Measurements from ENCODE around the gene UGT2A2.
A peak's percentile ranks its signal among the peaks of the same experiment; 100 is the strongest.
"Not testable (repeated sequence)": the region's sequence is repeated elsewhere in the genome, so short reads cannot be mapped to it uniquely, and the experiment has no call there.

Gene UGT2A2

DNA sequence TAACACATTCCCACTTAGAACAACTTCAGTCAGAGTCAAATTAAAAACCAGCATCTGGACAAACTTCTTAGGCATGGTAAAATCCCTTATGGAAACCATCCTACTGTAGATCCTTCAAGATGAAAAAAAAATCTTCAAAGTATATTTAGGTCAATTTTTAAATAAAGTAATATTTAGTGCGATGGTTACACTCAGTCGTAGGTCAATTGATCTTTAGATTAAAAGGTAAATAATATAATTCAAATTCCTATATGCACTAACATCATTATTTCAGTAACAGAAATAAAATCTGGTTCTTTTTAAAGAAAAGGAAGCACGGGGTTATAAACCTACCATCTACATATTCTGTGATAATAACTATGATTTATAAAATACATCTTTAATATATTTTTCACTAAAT lies at the start of gene UGT2A2:
Gene UGT2A2 (minus strand): TSS at position 101 of the 400 bp plus-strand sequence. CDS start 2 bp downstream, at position 99.
- no peak for DNase-seq

DNA sequence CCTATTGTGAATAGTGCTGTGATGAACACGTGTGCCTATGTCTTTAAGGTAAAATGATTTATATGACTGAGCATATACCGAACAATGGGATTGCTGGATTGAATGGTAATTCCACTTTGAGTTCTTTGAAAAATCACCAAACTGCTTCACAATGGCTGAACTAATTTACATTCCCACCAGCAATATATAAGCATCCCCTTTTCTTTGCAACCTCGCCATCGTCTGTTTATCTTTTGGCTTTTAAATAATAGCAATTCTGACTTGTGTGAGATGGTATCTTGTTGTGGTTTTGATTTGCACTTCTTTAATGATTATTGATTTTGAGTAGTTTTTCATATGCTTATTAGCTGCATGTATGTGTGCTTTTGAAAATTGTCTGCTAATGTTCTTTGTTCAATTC lies 45.4 kb upstream of the UGT2A2 start:
- DNase-seq = no peak

DNA sequence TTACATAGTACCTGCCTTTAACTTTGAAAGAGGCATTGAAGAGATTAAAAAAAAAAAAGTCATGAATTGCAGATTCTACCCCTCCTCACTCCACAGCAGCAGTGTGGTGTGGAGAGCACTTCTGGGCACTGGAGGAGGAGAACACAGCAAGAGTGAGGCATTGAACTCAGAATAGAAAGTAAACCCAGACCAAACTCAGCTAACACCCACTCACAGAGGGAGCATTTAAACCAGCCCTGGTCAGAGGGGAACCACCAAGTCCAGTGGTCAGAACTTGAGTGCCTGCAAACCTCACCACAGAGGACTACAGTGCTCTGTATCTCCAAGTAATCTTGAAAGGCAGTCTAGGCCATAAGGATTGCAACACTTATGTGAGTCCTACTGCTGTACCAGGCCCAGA lies 29.2 kb upstream of the UGT2A2 start:
- DNase-seq = no peak

DNA sequence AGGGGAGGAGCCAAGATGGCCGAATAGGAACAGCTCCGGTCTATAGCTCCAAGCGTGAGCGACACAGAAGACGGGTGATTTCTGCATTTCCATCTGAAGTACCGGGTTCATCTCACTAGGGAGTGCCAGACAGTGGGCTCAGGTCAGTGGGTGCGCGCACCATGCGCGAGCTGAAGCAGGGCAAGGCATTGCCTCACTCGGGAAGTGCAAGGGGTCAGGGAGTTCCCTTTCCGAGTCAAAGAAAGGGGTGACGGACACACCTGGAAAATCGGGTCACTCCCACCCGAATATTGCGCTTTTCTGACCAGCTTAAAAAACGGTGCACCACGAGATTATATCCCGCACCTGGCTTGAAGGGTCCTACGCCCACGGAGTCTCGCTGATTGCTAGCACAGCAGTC lies 24.6 kb upstream of the UGT2A2 start:
- not testable (repeated sequence) for DNase-seq

DNA sequence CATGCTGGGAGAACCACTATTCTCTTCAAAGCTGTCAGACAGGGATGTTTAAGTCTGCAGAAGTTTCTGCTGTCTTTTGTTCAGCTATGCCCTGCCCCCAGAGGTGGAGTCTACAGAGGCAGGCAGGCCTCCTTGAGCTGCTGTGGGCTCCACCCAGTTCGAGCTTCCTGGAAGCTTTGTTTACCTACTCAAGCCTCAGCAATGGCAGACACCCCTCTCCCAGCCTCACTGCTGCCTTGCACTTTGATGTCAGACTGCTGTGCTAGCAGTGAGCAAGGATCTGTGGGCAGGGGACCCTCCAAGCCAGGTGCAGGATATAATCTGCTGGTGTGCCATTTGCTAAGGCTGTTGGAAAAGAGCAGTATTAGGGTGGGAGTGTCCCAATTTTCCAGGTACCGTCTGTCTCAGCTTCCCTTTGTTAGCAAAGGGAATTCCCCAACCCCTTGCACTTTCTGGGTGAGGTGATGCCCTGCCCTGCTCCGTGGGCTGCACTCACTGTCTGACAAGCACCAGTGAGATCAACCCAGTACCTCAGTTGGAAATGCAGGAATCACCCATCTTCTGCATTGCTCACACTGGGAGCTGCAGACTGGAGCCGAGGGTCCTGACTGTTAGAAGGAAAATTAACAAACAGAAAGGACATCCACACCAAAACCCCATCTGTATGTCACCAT lies 21.8 kb upstream of the UGT2A2 start:
- peak; percentile 29 for DNase-seq

DNA sequence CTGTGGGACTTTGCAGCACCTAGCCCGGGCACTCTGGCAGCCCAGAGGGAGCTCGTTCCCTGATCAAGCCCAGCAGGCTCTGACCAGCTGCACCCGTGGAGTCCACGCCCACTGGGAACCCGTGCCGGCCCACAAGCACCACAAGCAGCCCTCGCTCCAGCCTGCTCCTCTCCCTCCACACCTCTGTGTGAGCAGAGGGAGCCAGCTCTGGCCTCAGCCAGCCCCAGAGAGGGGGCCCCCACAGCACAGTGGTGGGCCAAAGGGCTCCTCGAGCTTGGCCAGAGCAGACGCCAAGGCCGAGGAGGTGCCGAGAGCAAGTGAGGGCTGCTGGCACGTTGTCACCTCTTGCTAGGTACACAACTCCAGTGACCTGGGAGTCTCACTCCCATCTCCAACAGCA lies 18.7 kb upstream of the UGT2A2 start:
- no peak for DNase-seq

DNA sequence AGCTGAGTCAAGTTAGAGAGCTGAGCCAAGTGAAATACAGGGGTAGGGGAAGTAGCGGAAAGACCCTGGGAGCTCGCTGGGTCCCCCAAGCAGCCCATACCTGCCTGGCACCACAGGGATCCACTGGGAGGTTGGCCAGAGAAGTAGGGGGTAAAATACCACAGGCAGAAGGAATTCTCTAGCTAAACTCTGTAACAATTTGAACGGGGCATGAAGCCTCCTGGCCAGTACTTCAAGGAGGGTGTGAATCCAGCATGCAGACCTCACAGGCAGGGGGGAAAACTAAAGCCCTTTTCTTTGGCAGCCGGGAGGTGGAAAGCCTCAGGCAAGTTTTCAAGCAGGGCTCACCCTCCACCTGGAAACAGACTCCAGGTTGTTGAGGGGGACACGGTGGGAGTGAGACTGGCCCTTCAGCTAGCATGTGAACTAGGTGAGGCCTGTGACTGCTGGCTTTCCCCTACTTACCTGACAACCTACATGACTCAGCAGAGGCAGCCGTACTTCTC lies 17.3 kb upstream of the UGT2A2 start:
- DNase-seq = no peak

DNA sequence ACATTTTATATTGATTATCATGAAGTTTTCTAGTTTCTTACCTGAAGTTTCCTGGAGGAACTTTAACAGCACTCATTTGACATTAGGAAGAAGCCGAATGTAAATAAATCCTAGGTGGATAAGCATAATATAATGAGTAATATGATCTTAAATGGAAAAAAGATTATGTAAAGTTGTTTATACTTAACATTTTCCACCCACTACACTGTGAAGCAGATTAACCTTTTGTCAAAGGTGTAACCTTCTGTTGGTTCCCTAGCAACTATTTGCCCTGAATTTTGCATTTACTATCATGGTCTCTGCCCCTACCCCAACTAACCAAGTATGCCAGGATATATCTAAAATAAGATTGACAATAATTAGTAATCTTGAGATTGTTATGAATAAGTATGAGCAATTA lies 13.7 kb upstream of the UGT2A2 start, which contains the start of gene UGT2A1:
Gene UGT2A1 (minus strand): TSS at position 101 of the 400 bp plus-strand sequence. CDS start 5,603 bp downstream, outside the sequence.
- DNase-seq = no peak

DNA sequence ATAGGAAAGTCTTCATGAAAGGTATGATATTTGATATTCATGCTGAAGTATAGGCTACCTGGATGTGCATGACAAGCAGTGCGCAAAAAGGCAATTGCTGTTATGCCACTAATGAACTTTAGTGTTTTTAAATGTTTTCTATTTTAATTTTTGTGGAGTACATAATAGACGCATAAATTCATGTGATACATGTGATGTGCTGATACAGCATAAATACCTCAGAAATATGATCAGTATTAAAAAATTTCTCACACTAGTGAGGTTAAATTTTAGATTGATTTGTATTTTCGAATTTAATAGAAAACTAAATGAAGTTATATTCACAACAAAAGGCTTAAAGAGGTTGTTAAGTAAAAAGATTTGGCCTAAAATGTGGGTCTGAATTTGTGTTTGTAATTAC lies 11.4 kb upstream of the UGT2A2 start:
- DNase-seq = no peak

DNA sequence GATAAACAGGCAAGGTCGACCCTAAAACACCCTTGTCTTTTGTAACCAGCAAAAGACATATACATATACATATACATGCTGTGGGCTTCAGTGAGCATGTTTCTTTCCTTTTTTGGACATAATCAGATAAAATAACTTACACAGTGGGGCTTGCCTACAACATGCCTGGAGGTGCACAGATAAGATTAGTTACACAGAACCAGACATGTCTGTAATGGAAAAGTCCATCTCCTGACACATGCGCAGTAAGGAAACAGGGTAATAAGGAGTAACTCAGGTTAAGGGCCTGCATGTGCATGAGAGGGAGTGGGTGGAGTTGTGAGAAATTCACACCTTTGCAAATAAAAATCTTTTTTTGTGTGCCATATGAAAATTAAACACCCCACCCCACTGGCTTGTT lies 10.2 kb upstream of the UGT2A2 start:
- no peak for DNase-seq

DNA sequence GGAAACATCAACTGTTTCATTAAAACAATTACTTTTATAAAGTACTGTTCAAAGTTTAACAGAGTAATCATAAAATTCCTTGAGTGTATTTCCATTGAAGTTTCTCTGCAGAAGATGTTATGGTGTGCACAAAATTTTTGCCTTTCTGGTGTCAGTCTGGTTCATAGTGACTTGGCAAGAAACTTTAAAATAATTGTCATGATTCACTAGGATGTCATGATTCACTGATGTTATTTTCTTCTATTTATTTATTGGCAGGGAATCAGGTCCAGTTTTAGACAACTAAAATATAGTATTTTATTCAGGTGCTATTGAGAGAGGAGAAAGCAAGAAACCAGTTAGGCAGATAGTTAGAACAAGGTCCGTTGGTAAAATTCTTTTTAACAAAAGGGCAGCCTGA lies 9.8 kb upstream of the UGT2A2 start:
- no peak for DNase-seq

DNA sequence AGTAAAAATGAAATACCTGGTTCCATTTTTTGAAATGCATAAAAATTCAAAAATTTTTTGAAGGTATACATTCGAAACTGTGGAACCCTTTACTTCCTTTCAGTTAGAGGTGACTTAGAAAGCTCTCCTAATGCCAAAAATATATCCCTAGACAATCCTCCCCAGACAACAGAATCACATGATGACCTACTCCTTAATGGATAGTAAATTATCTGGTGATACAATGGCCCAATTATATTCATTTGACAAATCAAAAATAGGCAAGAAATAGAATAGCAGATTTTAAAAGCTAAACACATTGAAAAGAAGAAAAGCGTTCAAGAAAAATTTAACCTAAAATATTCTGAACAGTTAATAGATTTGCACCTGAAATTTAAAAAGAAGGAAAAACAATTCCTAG lies 3.5 kb upstream of the UGT2A2 start:
- DNase-seq = no peak

DNA sequence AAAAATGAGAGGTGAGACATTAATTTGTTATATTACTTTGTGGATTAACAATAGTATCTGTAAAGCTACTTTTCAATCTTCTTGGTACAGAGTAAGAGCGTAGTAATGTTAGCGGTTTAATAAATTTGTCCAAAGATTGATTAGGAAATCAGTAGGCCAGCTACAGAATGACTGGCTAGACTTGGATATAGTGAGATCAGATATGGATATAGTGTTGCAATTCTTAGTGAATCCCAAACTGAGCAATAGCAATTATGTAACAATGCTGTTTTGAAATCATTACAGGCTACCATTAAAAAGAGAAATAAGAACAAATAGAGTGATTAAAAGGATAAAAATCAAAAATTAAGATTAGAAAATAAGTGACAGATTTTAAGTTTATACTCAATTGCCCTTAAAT lies 847 bp upstream of the UGT2A2 start:
- DNase-seq = no peak

DNA sequence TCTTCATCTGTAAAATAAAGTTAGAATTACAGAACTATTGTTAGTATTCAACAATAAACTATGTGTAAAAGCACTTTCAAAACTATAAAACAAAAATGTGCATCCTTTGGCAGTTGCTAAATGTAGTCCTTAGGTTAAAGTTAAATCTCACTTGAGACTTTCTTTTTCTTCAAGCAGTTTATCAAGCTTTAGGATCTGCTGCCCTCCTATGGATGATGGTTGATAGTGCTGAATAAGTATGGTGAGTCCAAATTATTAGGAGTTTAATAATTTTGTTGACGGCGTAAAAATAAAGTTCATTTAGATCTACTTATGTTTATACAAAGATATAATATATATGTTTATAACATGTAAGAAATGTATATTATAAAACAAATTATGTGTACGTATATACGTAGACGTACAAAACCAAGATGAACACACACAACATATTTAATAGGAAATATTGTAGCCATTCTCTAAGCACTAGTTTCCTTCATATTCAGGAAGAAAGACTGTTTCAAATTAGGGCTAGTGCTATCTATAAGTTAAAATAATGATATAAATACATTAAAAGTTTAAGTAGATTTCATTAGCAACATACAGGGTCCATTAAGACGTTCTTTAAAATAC lies 22.3 kb downstream of the UGT2A2 start:
- no peak for DNase-seq

DNA sequence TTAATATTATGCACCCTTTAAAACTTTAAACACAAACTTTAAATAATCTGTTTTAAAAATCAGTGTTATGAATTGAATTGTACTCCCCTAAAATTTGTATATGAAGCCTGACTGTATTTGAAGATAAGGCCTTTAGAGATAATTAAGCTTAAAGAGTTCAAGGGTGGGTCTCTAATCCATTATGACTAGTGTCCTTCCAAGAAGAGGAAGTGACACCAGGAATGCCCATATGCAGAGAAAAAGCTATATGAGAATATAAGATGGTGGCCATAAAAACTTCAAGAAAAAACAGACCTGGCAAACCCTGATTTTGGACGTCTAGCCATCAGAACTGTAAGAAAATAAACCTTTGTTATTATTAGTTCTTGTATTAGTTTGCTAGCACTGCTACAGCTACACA lies 29.0 kb downstream of the UGT2A2 start:
- no peak for DNase-seq

DNA sequence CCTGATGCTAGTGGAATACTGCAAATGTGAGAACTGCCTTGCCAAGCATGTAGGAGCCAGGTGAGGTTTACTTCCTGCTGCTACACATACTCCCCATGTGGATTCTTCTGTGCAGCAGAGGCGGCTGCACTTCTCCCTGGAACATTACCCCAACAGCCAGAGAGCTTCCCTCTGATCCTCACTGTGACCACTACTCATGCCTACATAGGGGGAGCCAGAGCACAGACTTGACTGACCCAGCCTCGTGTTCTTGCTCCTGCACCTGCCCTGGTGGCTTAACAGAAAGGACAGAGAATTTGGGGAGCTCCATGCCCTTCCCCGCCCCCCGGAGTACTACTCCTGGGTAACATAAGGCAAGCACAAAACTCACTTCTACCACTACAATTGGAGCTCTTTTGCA lies 38.4 kb downstream of the UGT2A2 start:
- DNase-seq = no peak

DNA sequence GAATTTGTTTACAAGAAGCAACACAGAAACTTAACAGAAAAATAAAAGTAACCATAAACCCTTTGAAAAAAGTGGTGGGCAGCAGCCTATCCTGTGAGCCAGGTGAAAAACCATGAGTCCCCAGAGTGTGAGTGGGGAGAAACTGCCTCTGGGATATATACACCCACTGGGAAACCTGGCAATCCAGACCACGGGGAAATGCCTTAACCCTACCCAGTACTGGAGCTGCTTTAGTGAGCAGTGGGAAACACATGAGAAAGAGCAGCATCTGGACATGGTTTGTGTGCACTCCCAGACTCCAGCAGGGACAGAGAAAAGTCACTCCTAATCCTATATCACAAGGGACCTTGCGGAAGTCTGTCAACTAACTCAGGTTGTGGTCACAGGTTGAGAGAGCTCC lies 39.4 kb downstream of the UGT2A2 start:
- no peak for DNase-seq

DNA sequence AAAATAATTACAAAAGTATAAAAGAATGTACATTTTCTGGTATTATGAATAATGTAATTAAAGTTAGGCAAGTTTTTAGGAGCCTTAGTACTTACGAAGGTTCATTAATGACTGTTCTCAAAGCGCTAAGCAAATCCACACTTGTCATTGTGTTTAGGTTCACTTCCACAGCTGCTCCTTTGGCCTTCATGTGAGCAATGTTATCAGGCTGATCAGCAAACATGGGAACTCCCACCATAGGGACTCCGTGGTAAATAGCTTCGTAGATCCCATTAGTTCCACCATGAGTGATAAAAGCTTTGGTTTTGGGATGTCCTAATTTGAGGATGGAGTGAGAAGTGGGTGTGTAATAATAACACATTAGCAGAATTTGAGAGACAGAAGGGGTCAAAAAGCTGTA lies 45.1 kb downstream of the UGT2A2 start:
- no peak for DNase-seq

DNA sequence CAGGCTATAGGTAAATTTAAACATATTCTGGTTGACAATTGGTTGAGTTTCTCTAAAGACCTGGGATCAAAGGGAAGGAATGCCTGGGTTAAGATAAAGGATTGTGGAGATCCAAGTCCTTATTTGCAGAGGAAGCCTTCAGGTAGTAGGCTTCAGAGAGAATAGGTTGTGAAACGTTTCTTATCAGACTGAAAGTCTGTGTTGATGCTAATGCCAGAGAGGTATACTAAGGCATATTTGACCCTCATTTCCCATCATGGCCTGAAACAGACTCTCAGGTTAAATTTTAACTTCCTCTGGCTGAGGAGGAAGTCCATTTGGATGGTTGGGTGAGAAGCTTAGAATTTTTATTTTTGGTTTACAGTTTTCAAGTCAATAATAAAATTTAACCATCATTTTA lies 48.1 kb downstream of the UGT2A2 start:
- DNase-seq = no peak

DNA sequence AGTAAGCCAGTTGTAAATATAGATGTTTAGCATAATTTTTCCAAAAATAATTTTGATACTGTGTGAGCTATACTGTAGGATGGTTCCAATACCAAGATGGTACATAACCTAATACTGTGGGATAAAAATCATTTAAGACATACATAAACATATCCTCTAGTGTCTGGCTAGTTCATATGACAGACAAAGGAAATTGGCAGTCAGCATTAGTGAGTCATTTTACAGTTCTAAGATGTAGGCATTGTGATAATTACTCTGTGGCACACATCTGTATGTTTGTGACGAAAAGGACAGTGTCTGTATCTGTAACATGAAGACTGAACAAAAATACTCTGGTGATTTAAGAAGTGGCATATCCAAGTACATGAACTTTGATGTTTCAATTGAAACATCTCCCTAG lies 49.6 kb downstream of the UGT2A2 start:
- no peak for DNase-seq

DNA sequence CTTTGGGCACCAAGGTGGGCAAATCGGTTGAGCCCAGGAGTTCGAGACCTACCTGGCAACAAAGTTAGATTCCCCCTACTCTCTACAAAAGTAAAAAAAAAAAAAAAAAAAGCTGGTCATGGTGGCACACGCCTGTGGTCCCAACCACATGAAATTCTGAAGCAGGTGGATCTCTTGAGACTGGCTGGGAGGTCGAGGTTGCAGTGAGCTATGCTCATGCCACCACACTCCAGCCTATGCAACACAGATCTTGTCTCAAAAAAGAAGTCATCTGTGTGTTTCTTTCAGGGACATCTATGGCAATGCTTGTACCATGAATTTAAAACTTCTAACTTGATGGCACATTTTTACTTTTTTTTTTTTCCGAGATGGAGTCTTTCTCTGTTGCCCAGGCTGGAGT lies 55.3 kb downstream of the UGT2A2 start:
- DNase-seq = no peak

DNA sequence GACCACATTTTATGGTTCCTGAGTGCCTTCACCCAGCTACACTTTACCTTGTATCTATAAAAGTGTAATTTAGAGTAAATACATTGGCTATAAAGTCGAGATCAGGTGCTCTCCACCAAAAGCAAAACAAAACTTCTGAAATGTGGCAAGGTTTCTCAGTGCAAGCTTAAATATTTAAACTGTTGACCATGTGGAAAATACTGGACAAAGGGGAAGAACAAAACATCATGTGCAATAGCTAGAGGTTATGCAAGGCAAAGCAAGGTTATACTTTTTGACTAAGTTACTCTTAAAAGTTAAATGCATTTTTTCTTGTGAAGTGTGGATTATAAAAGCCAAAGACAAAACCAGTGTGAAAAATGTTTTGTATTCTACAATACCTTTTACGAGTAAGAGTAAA lies 55.9 kb downstream of the UGT2A2 start:
- DNase-seq = no peak

DNA sequence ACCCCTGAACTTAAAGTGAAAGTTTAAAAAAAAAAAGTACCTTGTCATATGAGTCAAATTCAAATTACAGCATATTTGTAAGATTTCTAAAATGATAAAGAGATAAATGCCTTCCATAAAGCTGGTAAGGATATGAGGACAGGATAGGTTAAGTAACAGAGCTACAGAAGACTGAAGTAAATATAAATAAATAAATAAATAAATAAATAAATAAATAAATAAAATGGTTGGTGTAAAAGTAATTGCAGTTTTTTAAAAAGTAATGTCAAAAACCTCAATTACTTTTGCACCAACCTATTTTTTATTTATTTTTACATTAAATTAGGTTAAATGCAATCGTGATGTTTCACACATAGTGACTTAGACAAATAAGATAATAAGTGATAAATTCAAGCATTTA lies 62.2 kb downstream of the UGT2A2 start:
- DNase-seq = no peak

DNA sequence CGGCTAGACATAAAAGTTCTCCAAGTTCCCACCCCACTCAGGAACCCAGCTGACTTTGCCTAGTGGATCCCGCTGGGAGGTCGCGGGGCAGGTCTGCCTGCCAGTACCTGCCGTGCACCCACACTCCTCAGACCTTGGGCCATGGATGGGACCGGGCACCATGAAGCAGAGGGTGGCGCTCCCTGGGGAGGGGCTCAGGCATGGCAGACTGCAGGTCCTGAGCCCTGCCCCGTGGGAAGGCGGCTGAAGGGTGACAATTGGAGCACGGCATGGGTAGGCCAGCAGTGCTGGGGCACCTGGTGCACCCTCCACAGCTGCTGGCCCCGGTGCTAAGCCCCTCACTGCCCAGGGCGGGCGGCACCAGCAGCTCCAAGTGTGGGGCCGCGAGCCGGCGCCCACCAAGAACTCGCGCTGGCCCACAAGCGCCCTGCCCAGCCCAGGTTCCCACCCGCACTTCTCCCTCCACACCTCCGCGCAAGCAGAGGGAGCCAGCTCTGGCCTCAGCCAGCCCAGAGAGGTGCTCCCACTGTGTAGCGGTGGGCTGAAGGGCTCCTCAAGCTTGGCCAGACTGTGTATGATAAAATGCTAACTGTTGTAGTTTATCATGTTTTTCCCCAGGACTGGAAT lies 63.1 kb downstream of the UGT2A2 start:
- DNase-seq = no peak

Measured in CD4-positive, alpha-beta T cell treated with Interleukin-10 for 1 hour (primary cell).